Measurements from ENCODE around the gene TFF2.

TFF2 gene

DNA sequence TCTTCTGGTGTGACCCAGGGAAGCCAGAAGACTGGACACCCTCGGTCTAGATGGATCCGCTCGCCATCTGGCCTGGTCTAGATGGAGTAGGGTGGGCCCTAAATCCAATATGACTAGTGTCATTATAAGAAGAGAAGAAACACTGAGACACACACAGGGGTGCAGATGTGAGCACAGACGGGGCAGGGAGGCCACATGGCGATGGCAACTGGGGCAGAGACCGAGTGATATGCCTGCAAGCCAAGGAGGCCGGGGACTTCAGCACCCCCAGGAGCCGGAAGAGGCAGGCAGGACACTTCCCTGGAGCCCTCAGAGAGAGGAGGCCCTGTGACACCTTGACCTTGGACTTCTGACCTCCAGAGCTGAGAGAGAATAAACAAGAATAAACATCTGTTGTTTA is 30.0 kb downstream of the TFF2 start:
- DNase-seq (ENCODE audit: low spot score) = peak; percentile 38
- TF ChIP-seq, protein P1, sequence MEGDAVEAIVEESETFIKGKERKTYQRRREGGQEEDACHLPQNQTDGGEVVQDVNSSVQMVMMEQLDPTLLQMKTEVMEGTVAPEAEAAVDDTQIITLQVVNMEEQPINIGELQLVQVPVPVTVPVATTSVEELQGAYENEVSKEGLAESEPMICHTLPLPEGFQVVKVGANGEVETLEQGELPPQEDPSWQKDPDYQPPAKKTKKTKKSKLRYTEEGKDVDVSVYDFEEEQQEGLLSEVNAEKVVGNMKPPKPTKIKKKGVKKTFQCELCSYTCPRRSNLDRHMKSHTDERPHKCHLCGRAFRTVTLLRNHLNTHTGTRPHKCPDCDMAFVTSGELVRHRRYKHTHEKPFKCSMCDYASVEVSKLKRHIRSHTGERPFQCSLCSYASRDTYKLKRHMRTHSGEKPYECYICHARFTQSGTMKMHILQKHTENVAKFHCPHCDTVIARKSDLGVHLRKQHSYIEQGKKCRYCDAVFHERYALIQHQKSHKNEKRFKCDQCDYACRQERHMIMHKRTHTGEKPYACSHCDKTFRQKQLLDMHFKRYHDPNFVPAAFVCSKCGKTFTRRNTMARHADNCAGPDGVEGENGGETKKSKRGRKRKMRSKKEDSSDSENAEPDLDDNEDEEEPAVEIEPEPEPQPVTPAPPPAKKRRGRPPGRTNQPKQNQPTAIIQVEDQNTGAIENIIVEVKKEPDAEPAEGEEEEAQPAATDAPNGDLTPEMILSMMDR (IDR thresholded peaks at IDR 0.05) = no peak
- Histone ChIP-seq H3K27ac (no peak overlapping the region), H3K4me3 (no peak overlapping the region)

DNA sequence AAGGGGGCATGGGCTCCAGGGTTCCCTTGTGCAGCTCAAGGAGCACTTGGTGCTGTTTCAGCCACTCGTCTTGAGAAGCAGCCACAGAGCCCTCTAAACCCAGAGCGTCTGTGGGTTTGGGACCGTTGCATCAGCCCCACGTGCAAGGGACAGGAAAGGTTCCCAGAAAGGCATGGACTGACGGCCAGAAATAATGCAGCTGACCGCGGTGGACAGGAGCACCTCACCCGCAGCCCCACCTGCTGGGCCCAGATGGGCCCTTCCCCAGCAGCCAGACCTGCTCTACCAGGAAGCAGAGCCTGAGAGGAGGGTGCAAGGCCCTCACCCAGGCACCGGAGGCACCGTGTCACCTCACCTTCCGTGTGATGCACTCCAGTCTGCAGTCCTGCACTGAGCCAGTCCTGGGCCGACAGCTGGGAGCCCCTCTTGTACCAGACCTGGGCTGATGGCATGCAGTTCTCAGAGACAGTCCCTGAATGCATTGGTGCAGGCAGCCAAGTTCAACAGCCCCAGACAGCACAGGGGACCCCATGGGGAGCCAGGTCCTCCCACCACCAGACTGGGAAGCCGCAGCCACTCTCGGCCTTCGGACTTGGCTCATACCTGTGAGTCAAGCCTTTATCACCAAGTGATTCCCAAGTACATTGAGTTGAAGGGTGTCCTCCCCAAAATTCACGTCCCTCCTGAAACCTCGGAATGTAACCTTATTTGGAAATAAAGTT is 30.8 kb downstream of the TFF2 start:
- no peak overlapping the region for H3K4me3 ChIP-seq
- TF ChIP-seq, protein P1 (IDR thresholded peaks at IDR 0.05) = no peak
- peak; percentile 67 for DNase-seq (ENCODE audit: low spot score)
- H3K27ac ChIP-seq = no peak overlapping the region

DNA sequence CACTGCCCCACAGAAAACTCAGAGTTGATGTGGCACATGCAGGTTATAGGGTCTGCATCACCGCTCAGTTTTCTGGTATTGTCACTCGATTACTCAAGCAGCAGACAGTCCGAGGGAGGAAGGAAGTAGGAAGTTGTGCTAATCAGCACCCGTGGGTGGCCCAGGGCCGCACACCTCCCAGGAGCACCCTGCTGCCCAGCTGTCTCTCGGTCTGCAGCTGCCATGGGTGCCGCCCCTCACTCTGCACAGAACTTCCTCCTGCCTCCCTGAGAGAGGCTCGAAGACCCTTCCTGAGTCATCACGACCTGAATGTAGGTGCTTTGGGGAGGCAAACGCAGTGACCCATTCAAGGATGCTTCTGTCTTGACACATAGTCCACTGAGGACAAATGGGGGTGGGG is 31.4 kb downstream of the TFF2 start:
- H3K4me3 ChIP-seq = no peak overlapping the region
- peak; percentile 69 for DNase-seq (ENCODE audit: low spot score)
- no peak overlapping the region for H3K27ac ChIP-seq
- TF ChIP-seq, protein P1 (IDR thresholded peaks at IDR 0.05) = no peak

DNA sequence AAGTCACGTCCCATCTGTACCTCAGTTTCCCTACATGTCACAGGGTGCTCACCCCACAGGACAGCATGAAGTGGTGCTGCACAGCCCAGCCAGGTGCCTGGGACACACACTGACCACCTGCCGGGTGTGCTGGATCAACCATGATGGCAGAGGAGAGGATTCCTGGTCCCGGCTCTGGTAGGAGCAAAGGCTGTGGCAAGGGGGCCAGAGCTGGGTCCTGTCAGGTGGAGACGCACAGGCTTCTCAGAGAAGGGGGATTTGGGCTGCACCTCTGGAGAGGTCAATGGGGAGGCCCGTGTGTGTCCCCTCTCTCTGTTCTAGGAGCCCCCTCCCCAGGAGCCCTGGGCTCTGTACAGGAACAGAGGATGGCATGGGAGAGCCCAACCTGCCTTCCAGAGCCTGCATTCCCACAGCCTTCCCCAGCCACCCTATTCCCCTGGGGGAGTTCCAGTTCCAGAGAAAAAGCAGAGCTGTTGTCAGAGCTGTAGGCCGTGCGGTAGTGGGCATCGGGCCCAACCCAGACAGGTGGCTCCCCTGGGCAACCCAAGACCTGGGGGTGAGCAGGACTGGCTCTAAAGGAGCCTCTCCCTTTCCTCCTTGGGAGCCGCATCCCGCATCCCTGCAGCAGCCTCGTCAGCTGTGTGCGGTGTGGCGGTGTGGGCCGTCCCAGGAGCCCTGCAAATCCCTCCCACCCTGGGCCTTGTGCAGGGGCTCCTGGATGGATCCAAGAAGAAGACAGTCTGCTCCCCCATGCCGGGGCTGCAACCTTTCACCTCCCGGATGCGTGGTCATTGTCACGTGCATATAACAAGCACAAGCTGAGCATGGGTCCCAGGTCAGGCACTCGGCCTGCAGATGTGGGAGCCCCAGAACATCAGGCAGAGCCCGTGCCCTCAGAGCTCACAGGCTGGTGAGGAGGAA is 32.7 kb downstream of the TFF2 start:
- DNase-seq (ENCODE audit: low spot score) = peak; percentile 71
- H3K27ac ChIP-seq = no peak overlapping the region

DNA sequence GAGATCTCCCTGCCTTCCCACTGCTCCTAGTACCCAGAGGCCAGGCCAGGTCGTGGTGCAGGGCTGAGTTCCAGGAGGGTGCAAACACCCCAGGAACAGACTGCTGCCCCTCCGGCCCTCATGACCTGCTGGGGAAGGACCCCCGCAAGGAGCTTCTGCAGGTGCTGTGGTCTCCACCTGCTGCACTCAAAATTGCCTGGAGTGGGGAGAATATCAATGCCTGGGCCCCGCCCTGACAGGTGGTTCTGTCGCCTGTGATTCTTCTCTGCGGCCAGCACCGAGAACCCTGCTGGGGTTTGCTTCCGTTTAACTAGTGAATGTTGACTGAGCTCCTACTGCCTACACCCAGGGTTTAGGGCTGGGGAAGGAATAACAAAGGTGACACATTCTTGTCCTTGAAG is 33.5 kb downstream of the TFF2 start:
- TF ChIP-seq, protein P1 (IDR thresholded peaks at IDR 0.05) = no peak
- Histone ChIP-seq H3K4me3 (no peak overlapping the region), H3K27ac (no peak overlapping the region)
- DNase-seq (ENCODE audit: low spot score) = peak; percentile 33

More for the DNA sequence above, 32.7 kb downstream of the TFF2 start:
- no peak overlapping the region for H3K4me3 ChIP-seq
- TF ChIP-seq, protein P1 (IDR thresholded peaks at IDR 0.05) = no peak

DNA sequence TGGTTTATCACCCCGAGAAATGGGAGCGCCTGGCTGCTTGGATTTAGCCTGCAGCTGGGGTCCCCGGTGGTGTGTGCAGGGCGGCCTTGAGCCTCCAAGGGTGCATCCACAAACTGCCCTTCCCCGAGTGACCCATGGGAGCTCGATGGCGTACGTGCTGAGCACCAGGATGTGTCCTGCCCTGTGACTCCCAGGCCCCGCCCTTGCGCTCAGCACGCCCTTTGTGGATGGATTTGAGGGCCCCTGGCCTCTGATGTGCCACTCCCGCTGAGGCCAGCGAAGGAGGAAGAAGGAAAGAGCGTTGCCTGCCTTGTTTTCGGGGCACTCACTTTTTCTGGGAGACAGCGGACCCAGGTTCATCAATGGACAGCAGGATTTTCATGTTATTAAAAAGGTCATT is 33.9 kb downstream of the TFF2 start:
- TF ChIP-seq, protein P1 (IDR thresholded peaks at IDR 0.05) = no peak
- H3K4me3 ChIP-seq = no peak overlapping the region
- DNase-seq (ENCODE audit: low spot score) = peak; percentile 58
- no peak overlapping the region for H3K27ac ChIP-seq

Measured in coronary artery (tissue), 2 donors.